ENCODE results near the gene AKAP3. TPM values are rescaled to one million over a fixed set of nuclear protein-coding genes. Genes with fewer than 3 reads are reported as not detected.

AKAP3 gene
- total and polyA plus RNA-seq, 8 donors = 0.29 to 1.3 (median 0.48) TPM; not detected in 2

DNA sequence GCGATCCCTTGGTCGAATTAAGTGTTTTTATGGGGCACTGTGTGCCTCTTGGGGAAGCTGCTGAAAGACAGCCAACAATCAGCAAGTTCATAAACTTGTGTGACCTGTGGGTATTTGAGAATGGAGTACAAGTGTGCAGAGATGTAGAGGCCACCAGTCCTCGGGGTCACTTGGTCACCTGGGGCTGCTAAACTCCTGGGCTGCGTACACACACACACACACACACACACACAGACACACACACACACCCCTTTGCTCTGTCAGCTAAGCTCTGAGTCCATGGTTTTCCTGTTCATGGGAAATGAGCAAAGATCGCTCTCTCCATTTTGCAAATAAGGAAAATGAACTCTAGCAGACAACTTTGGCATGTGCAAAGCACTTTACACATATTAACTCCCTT lies 62.4 kb downstream of the AKAP3 start:
- Histone ChIP-seq H3K27ac (no peak overlapping the region), H3K4me3 (no peak overlapping the region), H3K27me3 (peaks cover 0 to 14% (median 0%) of the 10 kb centered on the region in 3 donors), H3K9me3 (no peaks in the 10 kb centered on the region), H3K36me3 (no peaks in the 10 kb centered on the region), H3K4me1 (peaks cover 0 to 2% (median 0%) of the 10 kb centered on the region in 4 donors)
- intact Hi-C loops (cut with DNase I; ENCODE audit: low total_unique reads) = no loop called here
- no peak for DNase-seq
- TF ChIP-seq EP300 (IDR thresholded peaks at IDR 0.05) = no peak
- TF ChIP-seq POLR2AphosphoS5 (IDR thresholded peaks at IDR 0.05) = no peak
- TF ChIP-seq CTCF (IDR thresholded peaks at IDR 0.05) = no peak
- no peak for TF ChIP-seq POLR2A (IDR thresholded peaks at IDR 0.05)
- 41 to 53% (median 48%) methylated on average over 5 of the region's 5 CpGs for WGBS, 5 donors

GRCh38 chr12:4584896-4585295 lies 64.0 kb downstream of the AKAP3 start:
- Histone ChIP-seq H3K9me3 (no peaks in the 10 kb centered on the region), H3K27me3 (peaks cover 0 to 19% (median 0%) of the 10 kb centered on the region in 3 donors), H3K4me1 (no peaks in the 10 kb centered on the region), H3K36me3 (no peaks in the 10 kb centered on the region), H3K4me3 (no peak overlapping the region), H3K27ac (no peak overlapping the region)
- TF ChIP-seq POLR2A (IDR thresholded peaks at IDR 0.05) (no peak), CTCF (IDR thresholded peaks at IDR 0.05) (no peak), EP300 (IDR thresholded peaks at IDR 0.05) (no peak), POLR2AphosphoS5 (IDR thresholded peaks at IDR 0.05) (no peak)
- intact Hi-C loops (cut with DNase I; ENCODE audit: low total_unique reads) = no loop called here
- WGBS, 5 donors = 72 to 77% (median 76%) methylated on average over 7 of the region's 7 CpGs
- no peak for DNase-seq

GRCh38 chr12:4584281-4584680 lies 64.6 kb downstream of the AKAP3 start:
- no peak for TF ChIP-seq EP300 (IDR thresholded peaks at IDR 0.05)
- Histone ChIP-seq H3K4me1 (no peaks in the 10 kb centered on the region), H3K4me3 (no peak overlapping the region), H3K9me3 (no peaks in the 10 kb centered on the region), H3K36me3 (no peaks in the 10 kb centered on the region), H3K27ac (no peak overlapping the region), H3K27me3 (peaks cover 0 to 22% (median 0%) of the 10 kb centered on the region in 3 donors)
- intact Hi-C loops (cut with DNase I; ENCODE audit: low total_unique reads) = no loop called here
- no peak for DNase-seq
- WGBS, 5 donors = 77 to 88% (median 81%) methylated on average over 4 to 6 of the region's 6 CpGs

DNA sequence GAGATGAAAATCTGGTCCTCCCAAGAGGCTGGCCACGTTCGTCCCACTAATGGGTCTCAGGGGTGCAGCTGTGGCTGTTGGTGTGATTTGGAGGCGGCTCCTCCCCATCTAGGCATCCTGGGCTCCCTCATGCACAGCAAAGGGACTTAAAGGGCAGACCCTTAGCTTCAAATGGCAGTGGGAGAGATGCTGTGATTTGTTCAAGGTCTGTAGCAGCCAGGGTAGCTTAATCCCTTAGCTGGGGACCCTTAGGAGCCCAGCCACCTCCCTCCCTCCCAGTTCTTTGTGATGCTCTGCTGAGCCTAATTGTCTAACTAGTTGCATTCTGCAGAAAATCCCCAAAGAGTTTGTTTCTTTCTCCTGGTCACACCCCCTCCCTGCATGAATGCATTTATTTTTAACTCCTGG lies 68.6 kb downstream of the AKAP3 start:
- Histone ChIP-seq H3K4me3 (no peak overlapping the region), H3K4me1 (no peaks in the 10 kb centered on the region), H3K27ac (no peak overlapping the region), H3K9me3 (no peaks in the 10 kb centered on the region), H3K36me3 (no peaks in the 10 kb centered on the region), H3K27me3 (peaks cover 0 to 17% (median 0%) of the 10 kb centered on the region in 3 donors)
- intact Hi-C loops (cut with DNase I; ENCODE audit: low total_unique reads) = no loop called here
- WGBS, 5 donors = 37 to 73% (median 64%) methylated on average over 2 to 3 of the region's 3 CpGs
- no peak for TF ChIP-seq CTCF (IDR thresholded peaks at IDR 0.05)
- TF ChIP-seq POLR2A (IDR thresholded peaks at IDR 0.05) = no peak
- TF ChIP-seq EP300 (IDR thresholded peaks at IDR 0.05) = no peak
- TF ChIP-seq POLR2AphosphoS5 (IDR thresholded peaks at IDR 0.05) = no peak
- no peak for DNase-seq

GRCh38 chr12:4579305-4580102 lies 69.3 kb downstream of the AKAP3 start:
- TF ChIP-seq POLR2AphosphoS5 (IDR thresholded peaks at IDR 0.05) = no peak
- no peak for TF ChIP-seq CTCF (IDR thresholded peaks at IDR 0.05)
- no peak for TF ChIP-seq POLR2A (IDR thresholded peaks at IDR 0.05)
- TF ChIP-seq EP300 (IDR thresholded peaks at IDR 0.05) = no peak
- Histone ChIP-seq H3K4me1 (no peaks in the 10 kb centered on the region), H3K36me3 (no peaks in the 10 kb centered on the region), H3K9me3 (no peaks in the 10 kb centered on the region), H3K4me3 (no peak overlapping the region), H3K27ac (no peak overlapping the region), H3K27me3 (peaks cover 0 to 17% (median 0%) of the 10 kb centered on the region in 3 donors)
- WGBS, 5 donors = 30 to 39% (median 36%) methylated on average over 8 of the region's 8 CpGs
- intact Hi-C loops (cut with DNase I; ENCODE audit: low total_unique reads) = no loop called here
- DNase-seq = peak in 1 of 2 donors; percentile 38
